Lower lobe of right lung (tissue), 2 donors: ENCODE results near the gene SND1. TPM values are rescaled to one million over a fixed set of nuclear protein-coding genes. Genes with fewer than 3 reads are reported as not detected.

Experiments
- ATAC-seq, 2 donors: fragments of 200-7000 bp; cut with Tn5 transposase; one replicate each; pipeline ENCODE4 v1.9.1; 2020 to 2022; ENCODE audit warnings: mild to moderate bottlenecking in 2 of 2, moderate library complexity in 2 of 2
- DNase-seq: peaks from one replicate; pipeline ENCODE4 v3.0.0-alpha.2; 2020
- H3K27ac ChIP-seq: fragments of 200-600 bp; one replicate; pipeline ENCODE4 v1.8.0; 2022
- H3K27me3 ChIP-seq: fragments of 200-600 bp; one replicate; pipeline ENCODE4 v1.8.0; 2022; ENCODE audit warnings: low read depth
- H3K36me3 ChIP-seq: fragments of 200-600 bp; one replicate; pipeline ENCODE4 v1.8.0; 2022; ENCODE audit warnings: mild to moderate bottlenecking
- H3K4me1 ChIP-seq: fragments of 200-600 bp; one replicate; pipeline ENCODE4 v1.8.0; 2022
- H3K4me3 ChIP-seq: fragments of 200-600 bp; one replicate; pipeline ENCODE4 v1.8.0; 2022; ENCODE audit warnings: mild to moderate bottlenecking
- H3K9me3 ChIP-seq: fragments of 200-600 bp; one replicate; pipeline ENCODE4 v1.8.0; 2022
- CTCF ChIP-seq: fragments of 200-600 bp; IDR thresholded peaks from one replicate; pipeline ENCODE4 v1.8.0; 2022; ENCODE audit warnings: antibody characterized with exemption, mild to moderate bottlenecking
- intact Hi-C: fragments of 100-400 bp; cut with DNase I; formaldehyde crosslinking; loops from one replicate; pipeline ENCODE4 v1.11.0; 2022
- total RNA-seq: library from RNA; stranded (reverse); fragmentation: NEBNext Ultra II Directional; extraction: Animal tissue kit (Norgen Biotek cat#: 25700); gene quantifications from one replicate; pipeline ENCODE4 v1.2.1, GENCODE V29; 2021
- donor health status: DM: no; HTN: yes; CAD: no; lungs with severe emphysema.

The SND1 gene
- total RNA-seq, 1 donor from 2014 or later: 142 TPM

GRCh38 chr7:127986581-127987521, 334.9 kb downstream of the SND1 start:
- intact Hi-C loops: no loop called here
- H3K27me3 ChIP-seq: no peaks in the 10 kb centered on the region
- H3K9me3 ChIP-seq: no peaks in the 10 kb centered on the region
- peaks cover 9% of the 10 kb centered on the region for H3K36me3 ChIP-seq
- no peak for ATAC-seq
- H3K27ac ChIP-seq: no peak overlapping the region
- DNase-seq: no peak
- peaks cover 30% of the 10 kb centered on the region for H3K4me1 ChIP-seq
- TF ChIP-seq CTCF: no peak
- H3K4me3 ChIP-seq: no peak overlapping the region

GRCh38 chr7:127988751-127989150, 336.8 kb downstream of the SND1 start:
- H3K27me3 ChIP-seq: no peaks in the 10 kb centered on the region
- peaks cover 16% of the 10 kb centered on the region for H3K36me3 ChIP-seq
- H3K27ac ChIP-seq: no peak overlapping the region
- no peaks in the 10 kb centered on the region for H3K9me3 ChIP-seq
- H3K4me3 ChIP-seq: no peak overlapping the region
- no peak for ATAC-seq
- intact Hi-C loops: no loop called here
- DNase-seq: no peak
- no peak for TF ChIP-seq CTCF
- H3K4me1 ChIP-seq: peaks cover 28% of the 10 kb centered on the region

GRCh38 chr7:127993317-127993716, 341.3 kb downstream of the SND1 start:
- no peak for DNase-seq
- H3K27ac ChIP-seq: no peak overlapping the region
- H3K27me3 ChIP-seq: no peaks in the 10 kb centered on the region
- no peaks in the 10 kb centered on the region for H3K9me3 ChIP-seq
- H3K4me1 ChIP-seq: peaks cover 29% of the 10 kb centered on the region
- H3K4me3 ChIP-seq: no peak overlapping the region
- no peak for ATAC-seq
- peaks cover 21% of the 10 kb centered on the region for H3K36me3 ChIP-seq
- intact Hi-C loops: no loop called here
- TF ChIP-seq CTCF: no peak

GRCh38 chr7:127993987-127994386, 342.0 kb downstream of the SND1 start:
- intact Hi-C loops: no loop called here

More at GRCh38 chr7:127993987-127994386, 342.0 kb downstream of the SND1 start:
- Histone ChIP-seq H3K9me3 (no peaks in the 10 kb centered on the region), H3K27ac (no peak overlapping the region), H3K4me3 (no peak overlapping the region), H3K27me3 (no peaks in the 10 kb centered on the region), H3K4me1 (peaks cover 22% of the 10 kb centered on the region), H3K36me3 (peaks cover 21% of the 10 kb centered on the region)
- TF ChIP-seq CTCF: no peak
- no peak for DNase-seq
- ATAC-seq: no peak
